GM23338 (cell line): ENCODE data around the gene PPFIBP2. TPM values are rescaled to one million over a fixed set of nuclear protein-coding genes. Genes with fewer than 3 reads are reported as not detected.

Source experiments
- ATAC-seq: fragments of 200-7000 bp; cut with Tn5 transposase; 3 replicates; pipeline ENCODE4 v1.9.1; 2020
- DNase-seq: peaks from one replicate; pipeline ENCODE4 v3.0.0-alpha.2; 2015; ENCODE audit warnings: low spot score
- H2AFZ ChIP-seq: fragments of 200-600 bp; sonication (generic); 2 replicates; pipeline ENCODE4 v1.8.0; 2016; ENCODE audit warnings: antibody characterized with exemption, mild to moderate bottlenecking, moderate library complexity
- H3F3A ChIP-seq: fragments of 200-600 bp; sonication (generic); replicated peaks from 2 replicates; pipeline ENCODE4 v1.8.0; 2017; ENCODE audit warnings: antibody characterized with exemption, mixed run types, low read depth
- H3K27ac ChIP-seq: fragments of 200-600 bp; sonication (generic); 2 replicates; pipeline ENCODE4 v1.6.1; 2016; ENCODE audit warnings: low read depth
- H3K27me3 ChIP-seq: fragments of 200-600 bp; sonication (generic); 2 replicates; pipeline ENCODE4 v1.8.0; 2016; ENCODE audit warnings: mild to moderate bottlenecking, mixed run types, moderate library complexity; ENCODE audit not compliant: insufficient read depth
- H3K36me3 ChIP-seq: fragments of 200-600 bp; sonication (generic); 2 replicates; pipeline ENCODE4 v1.8.0; 2016; ENCODE audit warnings: mild to moderate bottlenecking; ENCODE audit not compliant: insufficient read depth
- H3K4me1 ChIP-seq: fragments of 200-600 bp; sonication (generic); 2 replicates; pipeline ENCODE4 v1.8.0; 2016; ENCODE audit warnings: mild to moderate bottlenecking, moderate library complexity; ENCODE audit not compliant: insufficient read depth
- H3K4me2 ChIP-seq: fragments of 200-600 bp; sonication (generic); 2 replicates; pipeline ENCODE4 v1.7.1; 2017; ENCODE audit warnings: mixed run types
- H3K4me3 ChIP-seq: fragments of 200-600 bp; sonication (generic); 2 replicates; pipeline ENCODE4 v1.6.1; 2016; ENCODE audit warnings: mixed run types
- H3K79me2 ChIP-seq: fragments of 200-600 bp; sonication (generic); replicated peaks from 2 replicates; pipeline ENCODE4 v1.8.0; 2017; ENCODE audit warnings: mild to moderate bottlenecking; ENCODE audit not compliant: insufficient read depth
- H3K9me2 ChIP-seq: fragments of 200-600 bp; sonication (generic); 2 replicates; pipeline ENCODE4 v1.8.0; 2017; ENCODE audit not compliant: insufficient read depth
- H4K20me1 ChIP-seq: fragments of 200-600 bp; sonication (generic); replicated peaks from 2 replicates; pipeline ENCODE4 v1.8.0; 2017; ENCODE audit warnings: mild to moderate bottlenecking; ENCODE audit not compliant: insufficient read depth
- H3K27ac Mint-ChIP-seq: 2 replicates; pipeline ENCODE4 v1.8.0; 2020; ENCODE audit warnings: inconsistent platforms, mild to moderate bottlenecking, moderate library complexity, mixed read lengths
- H3K27me3 Mint-ChIP-seq: 3 replicates; pipeline ENCODE4 v1.8.0; 2022; ENCODE audit warnings: low read depth, mild to moderate bottlenecking, moderate library complexity, mixed read lengths, inconsistent platforms; ENCODE audit not compliant: insufficient read depth, poor library complexity
- H3K36me3 Mint-ChIP-seq: 3 replicates; pipeline ENCODE4 v1.8.0; 2021; ENCODE audit warnings: low read depth, mild to moderate bottlenecking, inconsistent platforms, moderate library complexity, mixed read lengths
- H3K4me1 Mint-ChIP-seq: 3 replicates; pipeline ENCODE4 v1.8.0; 2020; ENCODE audit warnings: mild to moderate bottlenecking, inconsistent platforms, mixed read lengths
- H3K4me3 Mint-ChIP-seq: 3 replicates; pipeline ENCODE4 v1.8.0; 2021; ENCODE audit warnings: moderate library complexity, mild to moderate bottlenecking, inconsistent platforms, mixed read lengths
- H3K9me3 Mint-ChIP-seq: 3 replicates; pipeline ENCODE4 v1.8.0; 2020; ENCODE audit warnings: moderate library complexity, mild to moderate bottlenecking, inconsistent platforms, mixed read lengths
- CREB1 ChIP-seq: fragments of 250-450 bp; sonication (Bioruptor Pico); IDR thresholded peaks from 2 replicates; pipeline ENCODE4 v1.5.0; 2020; ENCODE audit warnings: low read depth, mild to moderate bottlenecking, moderate library complexity
- STAT1 ChIP-seq: IDR thresholded peaks from one replicate; pipeline ENCODE4 v1.6.1; 2016; ENCODE audit warnings: antibody characterized with exemption; ENCODE audit not compliant: unreplicated experiment
- ZNF114 ChIP-seq: fragments of 250-450 bp; sonication (Bioruptor Pico); IDR thresholded peaks from 2 replicates; pipeline ENCODE4 v1.5.0; 2020; ENCODE audit warnings: mild to moderate bottlenecking, moderate library complexity
- polyA plus RNA-seq: library from polyadenylated mRNA; unstranded; fragments of >200 nt; fragmentation: Nextera tagmentation; extraction: Ambion mirVana; gene quantifications from 2 replicates; pipeline ENCODE4 v1.2.1, GENCODE V29; 2016
- total RNA-seq: library from RNA; depleted of rRNA; stranded (reverse); fragments of >200 nt; shearing (Covaris generic); gene quantifications from 2 replicates; pipeline ENCODE4 v1.2.3, GENCODE V29; 2014
- TF ChIP-seq, protein P1 (sequence below): fragments of 250-450 bp; sonication (Bioruptor Pico); IDR thresholded peaks from 2 replicates; pipeline ENCODE4 v1.5.0; 2020; ENCODE audit warnings: mild to moderate bottlenecking, moderate library complexity

The PPFIBP2 gene
- total and polyA plus RNA-seq, 2 experiments from 2014 or later = 7.1 to 14.8 TPM

DNA sequence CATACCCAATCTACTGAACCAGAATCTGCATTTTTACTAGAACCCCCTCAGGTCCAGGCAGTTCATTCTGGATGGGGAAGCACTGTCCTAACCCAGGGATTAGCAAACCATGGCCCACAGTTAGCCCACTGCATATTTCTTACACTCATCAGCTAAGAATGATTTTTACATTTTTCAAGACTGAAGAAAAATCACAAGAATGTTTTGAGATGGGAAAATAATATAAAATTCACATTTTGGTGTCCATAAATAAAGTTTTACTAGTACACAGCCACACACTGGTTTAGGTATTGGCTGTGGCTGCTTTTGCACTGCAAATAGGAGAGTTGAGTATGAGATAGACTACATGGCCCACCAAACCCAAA, 59.4 kb downstream of the PPFIBP2 start (continued):
- TF ChIP-seq, protein P1, sequence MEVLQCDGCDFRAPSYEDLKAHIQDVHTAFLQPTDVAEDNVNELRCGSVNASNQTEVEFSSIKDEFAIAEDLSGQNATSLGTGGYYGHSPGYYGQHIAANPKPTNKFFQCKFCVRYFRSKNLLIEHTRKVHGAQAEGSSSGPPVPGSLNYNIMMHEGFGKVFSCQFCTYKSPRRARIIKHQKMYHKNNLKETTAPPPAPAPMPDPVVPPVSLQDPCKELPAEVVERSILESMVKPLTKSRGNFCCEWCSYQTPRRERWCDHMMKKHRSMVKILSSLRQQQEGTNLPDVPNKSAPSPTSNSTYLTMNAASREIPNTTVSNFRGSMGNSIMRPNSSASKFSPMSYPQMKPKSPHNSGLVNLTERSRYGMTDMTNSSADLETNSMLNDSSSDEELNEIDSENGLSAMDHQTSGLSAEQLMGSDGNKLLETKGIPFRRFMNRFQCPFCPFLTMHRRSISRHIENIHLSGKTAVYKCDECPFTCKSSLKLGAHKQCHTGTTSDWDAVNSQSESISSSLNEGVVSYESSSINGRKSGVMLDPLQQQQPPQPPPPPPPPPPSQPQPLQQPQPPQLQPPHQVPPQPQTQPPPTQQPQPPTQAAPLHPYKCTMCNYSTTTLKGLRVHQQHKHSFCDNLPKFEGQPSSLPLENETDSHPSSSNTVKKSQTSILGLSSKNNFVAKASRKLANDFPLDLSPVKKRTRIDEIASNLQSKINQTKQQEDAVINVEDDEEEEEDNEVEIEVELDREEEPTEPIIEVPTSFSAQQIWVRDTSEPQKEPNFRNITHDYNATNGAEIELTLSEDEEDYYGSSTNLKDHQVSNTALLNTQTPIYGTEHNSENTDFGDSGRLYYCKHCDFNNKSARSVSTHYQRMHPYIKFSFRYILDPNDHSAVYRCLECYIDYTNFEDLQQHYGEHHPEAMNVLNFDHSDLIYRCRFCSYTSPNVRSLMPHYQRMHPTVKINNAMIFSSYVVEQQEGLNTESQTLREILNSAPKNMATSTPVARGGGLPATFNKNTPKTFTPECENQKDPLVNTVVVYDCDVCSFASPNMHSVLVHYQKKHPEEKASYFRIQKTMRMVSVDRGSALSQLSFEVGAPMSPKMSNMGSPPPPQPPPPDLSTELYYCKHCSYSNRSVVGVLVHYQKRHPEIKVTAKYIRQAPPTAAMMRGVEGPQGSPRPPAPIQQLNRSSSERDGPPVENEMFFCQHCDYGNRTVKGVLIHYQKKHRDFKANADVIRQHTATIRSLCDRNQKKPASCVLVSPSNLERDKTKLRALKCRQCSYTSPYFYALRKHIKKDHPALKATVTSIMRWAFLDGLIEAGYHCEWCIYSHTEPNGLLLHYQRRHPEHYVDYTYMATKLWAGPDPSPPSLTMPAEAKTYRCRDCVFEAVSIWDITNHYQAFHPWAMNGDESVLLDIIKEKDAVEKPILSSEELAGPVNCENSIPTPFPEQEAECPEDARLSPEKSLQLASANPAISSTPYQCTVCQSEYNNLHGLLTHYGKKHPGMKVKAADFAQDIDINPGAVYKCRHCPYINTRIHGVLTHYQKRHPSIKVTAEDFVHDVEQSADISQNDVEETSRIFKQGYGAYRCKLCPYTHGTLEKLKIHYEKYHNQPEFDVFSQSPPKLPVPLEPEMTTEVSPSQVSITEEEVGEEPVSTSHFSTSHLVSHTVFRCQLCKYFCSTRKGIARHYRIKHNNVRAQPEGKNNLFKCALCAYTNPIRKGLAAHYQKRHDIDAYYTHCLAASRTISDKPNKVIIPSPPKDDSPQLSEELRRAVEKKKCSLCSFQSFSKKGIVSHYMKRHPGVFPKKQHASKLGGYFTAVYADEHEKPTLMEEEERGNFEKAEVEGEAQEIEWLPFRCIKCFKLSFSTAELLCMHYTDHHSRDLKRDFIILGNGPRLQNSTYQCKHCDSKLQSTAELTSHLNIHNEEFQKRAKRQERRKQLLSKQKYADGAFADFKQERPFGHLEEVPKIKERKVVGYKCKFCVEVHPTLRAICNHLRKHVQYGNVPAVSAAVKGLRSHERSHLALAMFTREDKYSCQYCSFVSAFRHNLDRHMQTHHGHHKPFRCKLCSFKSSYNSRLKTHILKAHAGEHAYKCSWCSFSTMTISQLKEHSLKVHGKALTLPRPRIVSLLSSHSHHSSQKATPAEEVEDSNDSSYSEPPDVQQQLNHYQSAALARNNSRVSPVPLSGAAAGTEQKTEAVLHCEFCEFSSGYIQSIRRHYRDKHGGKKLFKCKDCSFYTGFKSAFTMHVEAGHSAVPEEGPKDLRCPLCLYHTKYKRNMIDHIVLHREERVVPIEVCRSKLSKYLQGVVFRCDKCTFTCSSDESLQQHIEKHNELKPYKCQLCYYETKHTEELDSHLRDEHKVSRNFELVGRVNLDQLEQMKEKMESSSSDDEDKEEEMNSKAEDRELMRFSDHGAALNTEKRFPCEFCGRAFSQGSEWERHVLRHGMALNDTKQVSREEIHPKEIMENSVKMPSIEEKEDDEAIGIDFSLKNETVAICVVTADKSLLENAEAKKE (CRISPR knock-in tag) = no peak
- TF ChIP-seq CREB1 (CRISPR knock-in tag) = no peak

DNA sequence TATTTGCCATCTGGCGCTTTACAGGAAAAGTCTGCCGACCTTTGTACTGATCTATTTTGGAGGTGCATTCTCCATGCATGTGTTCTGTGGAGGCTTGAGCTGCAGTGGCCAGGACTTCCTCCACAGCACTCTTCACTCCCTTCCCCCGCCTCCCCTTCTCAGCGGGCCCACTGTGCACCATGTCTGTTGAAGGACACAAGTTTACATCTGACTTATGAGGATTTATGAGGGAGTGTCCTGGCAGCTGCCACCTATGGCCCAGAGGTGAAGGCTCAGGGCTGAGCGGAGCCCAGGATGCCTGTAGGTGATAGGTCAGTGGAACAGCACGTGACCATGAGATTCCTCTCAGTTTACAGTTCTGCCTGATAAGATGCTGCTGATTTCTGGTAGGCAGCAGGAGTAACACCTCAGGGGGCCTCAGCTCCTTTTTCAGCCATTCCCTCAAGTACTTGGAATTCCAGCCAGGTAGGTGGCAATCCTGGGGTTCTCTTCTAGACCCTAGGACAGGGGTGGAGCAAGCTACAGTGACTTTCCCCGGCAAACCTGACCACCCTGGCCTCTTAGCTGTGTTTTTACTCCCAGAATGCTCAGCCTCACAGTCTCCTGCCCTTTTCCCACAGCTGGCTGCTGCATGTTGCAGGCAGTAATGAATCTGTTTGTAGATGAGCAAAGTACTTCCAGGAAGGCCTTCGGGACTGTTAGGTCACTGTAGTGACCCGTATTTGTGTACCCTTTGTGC, 59.9 kb downstream of the PPFIBP2 start:
- H3K79me2 ChIP-seq = no peaks in the 10 kb centered on the region
- Mint-ChIP-seq H3K4me3 (no peak overlapping the region), H3K36me3 (peaks cover 4% of the 10 kb centered on the region; the same call in 1 of the 3 replicates), H3K9me3 (no peaks in the 10 kb centered on the region; the same call in 2 of the 3 replicates), H3K27ac (peak overlapping the region; percentile 56), H3K4me1 (peaks cover 77% of the 10 kb centered on the region), H3K27me3 (peaks cover 26% of the 10 kb centered on the region)
- H3K27ac ChIP-seq = peak overlapping the region; percentile 85
- no peak for TF ChIP-seq STAT1
- no peak for TF ChIP-seq ZNF114 (CRISPR knock-in tag)
- no peaks in the 10 kb centered on the region for H3K9me2 ChIP-seq
- peak; percentile 67 for DNase-seq
- H3K27me3 ChIP-seq = no peaks in the 10 kb centered on the region
- no peak overlapping the region for H3K4me3 ChIP-seq
- H3K4me1 ChIP-seq = peaks cover 73% of the 10 kb centered on the region
- H4K20me1 ChIP-seq = no peaks in the 10 kb centered on the region
- peak overlapping the region; percentile 61 for H3K4me2 ChIP-seq
- no peak overlapping the region for H2AFZ ChIP-seq
- ATAC-seq = peak; percentile 35
- H3K36me3 ChIP-seq = no peaks in the 10 kb centered on the region
- 0 out of 2 replicates have a peak, but pooled peaks cover 6% of the 10 kb centered on the region for H3F3A ChIP-seq
